Fibroblast of skin of back (primary cell): ENCODE measurements around the gene SPAG16.
"Not testable (repeated sequence)": the region's sequence is repeated elsewhere in the genome, so short reads cannot be mapped to it uniquely, and the experiment has no call there.

ENCODE experiments used
- DNase-seq: peaks from one replicate; pipeline ENCODE4 v3.0.0-alpha.2; 2013

Gene SPAG16

DNA sequence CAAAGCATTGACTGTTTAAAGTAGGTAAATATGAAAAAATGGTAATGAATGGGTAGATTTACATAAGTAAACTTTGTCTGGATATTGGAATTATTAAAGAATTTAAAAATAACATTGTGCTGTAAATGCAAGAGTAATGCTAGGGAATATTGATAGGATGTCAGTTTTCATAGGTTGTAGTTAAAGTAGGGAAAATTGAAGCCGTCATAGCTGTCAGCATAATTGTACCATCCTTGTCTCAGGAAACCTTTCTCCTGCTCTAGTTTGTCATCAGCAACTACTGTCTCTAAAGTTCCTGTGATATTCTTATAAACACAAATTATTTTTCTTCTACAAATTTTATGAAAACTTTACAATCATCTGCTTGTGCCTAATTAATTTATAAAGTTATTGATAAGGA is 10.1 kb upstream of the SPAG16 start:
- no peak for DNase-seq

DNA sequence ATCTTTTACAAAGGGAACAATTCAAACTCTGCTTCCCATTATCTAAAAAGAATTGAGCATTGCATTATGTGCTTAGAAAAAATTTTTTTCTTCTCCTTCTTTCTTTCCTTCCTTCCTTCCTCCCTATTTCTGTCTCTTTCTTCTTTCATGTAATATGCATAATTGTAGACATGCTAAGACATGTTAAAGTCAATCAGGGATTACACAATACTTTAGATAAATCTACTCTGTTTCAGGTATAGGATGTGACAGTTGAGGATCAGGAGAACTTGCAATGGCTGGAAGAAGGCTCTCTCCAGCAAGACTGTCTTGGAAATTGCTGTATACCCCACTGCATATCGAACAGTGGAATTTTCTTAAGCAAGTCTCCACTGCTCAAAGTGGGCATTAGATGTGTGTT is 9.0 kb upstream of the SPAG16 start:
- DNase-seq, result no peak

DNA sequence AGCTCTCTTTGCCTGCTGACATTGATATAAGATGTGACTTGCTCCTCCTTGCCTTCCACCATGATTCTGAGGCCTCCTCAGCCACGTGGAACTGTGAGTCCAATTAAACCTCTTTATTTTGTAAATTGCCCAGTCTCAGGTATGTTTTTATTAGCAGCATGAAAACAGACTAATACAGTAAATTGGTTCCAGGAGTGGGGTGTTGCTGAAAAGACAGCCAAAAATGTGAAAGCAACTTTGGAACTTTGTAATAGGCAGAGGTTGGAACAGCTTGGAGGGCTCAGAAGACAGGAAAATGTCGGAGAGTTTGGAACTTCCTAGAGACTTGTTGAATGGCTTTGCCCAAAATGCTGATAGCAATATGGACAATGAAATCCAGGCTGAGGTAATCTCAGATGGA is 7.1 kb upstream of the SPAG16 start:
- DNase-seq, result not testable (repeated sequence)

DNA sequence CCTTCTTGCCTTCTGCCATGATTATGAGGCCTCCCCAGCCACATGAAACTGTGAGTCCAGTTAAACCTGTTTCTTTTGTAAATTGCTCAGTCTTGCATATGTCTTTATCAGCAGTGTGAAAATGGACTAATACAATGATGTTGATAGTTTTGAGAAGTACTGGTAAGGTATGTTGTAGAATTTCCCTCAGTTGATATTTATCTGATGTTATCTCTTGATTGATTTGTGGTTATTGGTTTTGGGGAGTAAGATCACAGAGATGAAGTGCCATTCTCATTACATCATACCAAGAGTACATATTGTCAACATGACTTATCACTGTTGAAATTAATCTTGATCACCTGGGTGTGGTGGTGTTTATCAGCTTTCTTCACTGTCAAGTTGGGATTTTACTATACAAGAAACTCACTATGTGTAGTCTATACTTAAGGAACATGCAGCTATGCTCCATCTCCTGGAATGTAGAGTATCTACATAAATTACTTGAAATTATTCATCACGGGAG is 5.1 kb upstream of the SPAG16 start:
- no peak for DNase-seq

DNA sequence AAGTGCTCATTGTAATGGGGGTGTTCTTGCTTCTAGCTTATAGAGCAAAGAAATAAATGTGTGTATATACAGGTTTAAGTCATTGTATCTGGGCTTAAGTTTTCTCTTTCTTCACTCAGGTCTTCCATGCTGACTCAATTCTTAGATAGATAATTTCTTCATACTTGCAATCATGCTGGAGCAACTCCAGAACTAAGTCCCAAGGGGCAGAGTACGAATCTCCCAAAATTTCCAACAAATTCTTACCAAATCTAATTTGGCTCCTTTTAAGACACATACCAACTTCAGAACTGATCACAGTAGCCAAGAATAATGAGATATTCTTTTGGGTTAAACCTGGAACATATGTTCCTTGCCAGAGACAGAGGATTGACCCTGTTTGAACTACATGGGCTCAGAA is 4.3 kb upstream of the SPAG16 start:
- no peak for DNase-seq

- peak; percentile 44 for DNase-seq
These were observed 3.1 kb upstream of the SPAG16 start for GRCh38 chr2:213281156-213281555.

GRCh38 chr2:213285404-213285803 is 1.1 kb downstream of the SPAG16 start:
- no peak for DNase-seq

DNA sequence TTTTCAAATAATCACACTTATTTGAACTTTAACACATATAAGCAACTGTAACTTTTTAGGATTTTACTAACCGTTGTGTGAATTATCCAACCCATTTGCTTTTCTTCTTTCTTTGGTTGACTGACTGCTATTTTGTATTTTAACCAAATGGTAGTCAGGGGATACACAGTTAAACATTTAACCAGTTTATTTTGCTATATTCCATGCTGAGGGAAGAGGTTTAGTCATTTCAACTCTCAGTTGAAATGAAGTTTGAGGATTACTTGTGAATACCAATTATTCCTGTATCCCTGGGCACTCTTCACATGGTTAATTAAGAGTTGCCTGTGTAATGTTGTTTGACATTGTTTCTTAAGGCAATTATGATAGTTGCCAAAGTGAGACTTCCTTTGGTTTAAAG is 1.9 kb downstream of the SPAG16 start:
- DNase-seq, result no peak

GRCh38 chr2:213288913-213289700 is 4.8 kb downstream of the SPAG16 start:
- DNase-seq, result no peak

- no peak for DNase-seq
These were observed 6.2 kb downstream of the SPAG16 start for GRCh38 chr2:213290501-213290900.

DNA sequence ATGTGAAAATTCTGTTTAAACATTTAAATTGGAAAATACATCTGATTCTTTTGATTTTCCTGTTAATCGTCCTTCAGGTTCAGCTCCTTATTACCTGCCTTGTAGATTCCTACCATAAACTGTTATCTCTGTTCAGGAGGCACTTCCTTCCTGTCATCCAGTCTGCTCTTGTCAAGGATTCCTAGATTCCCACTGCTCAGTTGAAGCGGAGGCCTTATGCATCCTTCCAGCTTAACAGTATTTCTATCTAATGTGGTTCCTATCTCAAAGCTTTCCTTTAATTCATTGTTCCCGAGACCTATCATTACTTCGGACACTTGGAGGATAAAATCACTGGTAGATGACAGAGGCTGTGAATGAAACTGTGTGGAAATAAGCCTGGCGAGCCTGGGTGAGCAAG is 12.0 kb downstream of the SPAG16 start:
- no peak for DNase-seq

DNA sequence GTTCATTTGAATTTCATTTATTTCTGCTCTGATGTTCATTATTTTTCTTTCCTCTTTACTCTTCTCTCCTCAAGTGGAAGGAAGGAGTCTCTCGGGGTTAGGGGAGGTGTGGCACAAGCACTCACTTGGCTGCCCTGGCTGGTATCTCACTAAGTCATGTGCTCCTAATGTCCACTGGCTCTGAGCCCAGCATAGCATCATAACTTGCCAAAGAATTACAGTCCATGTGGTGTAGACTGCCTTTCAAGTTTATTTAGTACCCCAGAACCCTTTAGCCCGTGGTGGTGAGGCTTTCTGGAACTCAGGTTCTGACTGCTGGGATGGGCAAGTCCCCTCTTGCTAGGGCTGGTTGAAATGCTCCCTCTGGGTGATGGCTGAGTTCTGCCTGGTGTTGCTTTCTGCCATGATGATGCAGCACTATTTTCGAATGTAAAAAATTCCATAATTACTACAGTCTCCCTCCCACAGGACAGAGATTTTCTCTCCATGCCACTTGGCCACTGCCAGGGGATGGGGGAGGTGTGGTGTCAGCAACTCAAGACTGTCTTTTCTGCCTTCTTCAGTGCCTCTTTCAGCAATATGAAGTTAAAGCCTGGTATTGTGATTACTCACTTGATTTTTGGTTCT is 22.2 kb downstream of the SPAG16 start:
- DNase-seq, result peak; percentile 35

GRCh38 chr2:213315168-213315876 is 31.1 kb downstream of the SPAG16 start:
- DNase-seq, result no peak

GRCh38 chr2:213316001-213316735 is 31.9 kb downstream of the SPAG16 start:
- DNase-seq, result peak; percentile 31

GRCh38 chr2:213317929-213318328 is 33.7 kb downstream of the SPAG16 start:
- peak; percentile 42 for DNase-seq

DNA sequence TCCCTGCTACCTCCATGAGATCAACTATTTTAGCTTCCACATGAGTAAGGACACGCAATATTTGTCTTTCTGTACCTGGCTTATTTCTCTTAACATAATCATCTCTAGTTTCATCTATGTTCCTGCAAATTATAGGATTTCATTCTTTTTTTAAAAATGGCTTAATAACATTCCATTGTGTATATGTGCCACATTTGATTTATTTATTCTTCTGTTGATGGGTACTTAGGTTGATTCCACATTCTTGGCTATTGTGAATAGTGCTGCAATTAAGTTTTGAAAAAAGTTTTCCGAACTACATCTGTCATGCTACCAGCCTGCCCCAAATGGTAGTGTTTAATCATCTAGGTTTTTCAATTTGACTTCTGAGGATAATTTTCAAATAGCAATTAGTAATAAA is 36.3 kb downstream of the SPAG16 start:
- DNase-seq, result no peak

DNA sequence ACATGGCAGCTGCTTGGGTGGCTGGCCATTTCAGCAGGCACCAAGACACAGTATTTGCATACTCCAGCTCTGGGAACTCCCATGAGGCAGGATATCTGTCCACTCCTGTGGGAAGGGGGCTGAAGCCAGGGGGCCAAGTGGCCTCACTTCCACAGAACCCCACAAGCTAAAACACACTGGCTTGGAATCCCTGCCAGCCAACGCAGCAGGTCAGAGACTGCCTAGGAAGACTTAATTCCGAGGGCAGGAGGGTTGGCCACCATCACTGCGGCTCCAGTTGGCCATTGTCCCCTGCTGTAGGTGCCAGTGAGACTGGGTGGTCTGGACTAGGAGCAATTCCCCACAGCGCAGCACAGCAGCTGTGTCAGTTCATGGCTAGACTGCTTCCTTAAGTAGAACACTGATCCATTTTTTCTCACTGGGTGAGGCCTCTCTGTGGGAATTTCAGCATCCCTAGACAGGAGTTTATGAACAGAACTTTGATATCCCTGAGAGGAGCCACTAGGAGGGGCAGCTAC is 52.0 kb downstream of the SPAG16 start:
- no peak for DNase-seq

DNA sequence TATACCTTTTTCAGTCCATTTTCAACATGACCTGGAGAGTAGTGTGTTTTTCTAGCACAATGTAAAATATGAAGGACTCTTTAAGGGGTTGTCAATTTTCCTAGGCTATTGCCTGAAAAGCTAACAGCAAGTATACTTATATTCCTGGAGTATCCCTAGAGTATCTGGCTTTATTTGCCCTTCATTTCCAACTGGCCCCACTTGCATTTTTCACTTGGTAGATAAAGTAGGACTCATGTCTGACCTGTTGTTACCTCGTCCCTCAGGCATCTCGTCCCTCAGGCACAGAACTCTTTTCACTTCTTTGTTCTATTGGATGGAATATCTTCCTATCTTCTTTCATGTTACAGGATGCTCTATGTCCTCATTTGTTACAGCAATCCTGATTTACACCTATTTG is 69.2 kb downstream of the SPAG16 start:
- DNase-seq, result no peak

GRCh38 chr2:213376644-213377043 is 92.4 kb downstream of the SPAG16 start:
- DNase-seq, result no peak

DNA sequence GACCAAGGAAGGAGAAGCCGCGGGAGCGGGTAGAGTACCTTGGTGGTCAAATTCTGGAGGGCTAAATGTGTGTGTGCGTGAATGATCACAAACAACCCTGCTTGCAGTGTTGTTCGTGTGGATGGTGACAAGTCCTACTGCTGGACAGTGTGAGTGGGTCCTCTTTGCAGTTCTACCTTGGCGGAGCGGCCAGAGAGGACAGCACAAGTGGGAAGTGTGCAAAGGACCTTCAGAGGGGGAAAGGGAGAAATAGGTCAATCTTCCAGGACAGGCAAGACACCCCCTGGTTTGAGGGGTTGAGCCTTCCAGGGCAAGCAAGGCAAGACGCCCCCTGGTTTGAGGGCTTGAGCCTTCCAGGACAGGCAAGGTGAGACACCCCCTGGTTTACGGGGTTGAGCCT is 122.8 kb downstream of the SPAG16 start:
- not testable (repeated sequence) for DNase-seq

DNA sequence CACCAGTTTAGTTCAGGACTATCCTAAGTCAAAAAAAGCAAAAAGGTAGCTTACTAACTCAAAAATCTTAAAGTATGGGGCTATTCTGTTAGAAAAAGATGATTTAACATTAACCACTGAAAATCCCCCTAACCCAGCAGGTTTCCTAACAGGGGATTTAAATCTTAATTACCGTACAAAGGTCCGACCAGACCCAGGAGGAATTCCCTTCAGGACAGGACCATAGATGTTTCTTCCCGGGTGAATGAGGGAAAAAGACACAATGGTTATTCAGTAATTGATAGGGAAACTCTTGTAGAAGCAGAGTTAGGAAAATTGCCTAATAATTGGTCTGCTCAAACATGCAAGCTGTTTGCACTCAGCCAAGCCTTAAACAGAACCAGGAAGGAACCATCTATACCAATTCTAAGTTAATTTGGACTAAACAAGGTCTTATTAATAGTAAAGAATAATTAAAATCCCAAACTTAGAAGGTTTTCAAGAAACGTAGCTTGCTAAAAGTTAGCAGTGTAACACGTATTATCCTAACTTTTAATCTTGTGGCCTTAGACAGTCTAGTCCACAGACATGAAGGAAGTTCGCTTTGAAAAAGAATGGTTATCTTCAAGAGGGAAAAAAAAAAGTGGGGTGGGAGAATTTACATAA is 124.3 kb downstream of the SPAG16 start:
- DNase-seq, result not testable (repeated sequence)

- not testable (repeated sequence) for DNase-seq
These were observed 126.4 kb downstream of the SPAG16 start for GRCh38 chr2:213410687-213411086.
